ENCODE measurements around the gene TAAR9. TPM values are rescaled to one million over a fixed set of nuclear protein-coding genes. Genes with fewer than 3 reads are reported as not detected.

The TAAR9 gene
- total RNA-seq = not detected

DNA sequence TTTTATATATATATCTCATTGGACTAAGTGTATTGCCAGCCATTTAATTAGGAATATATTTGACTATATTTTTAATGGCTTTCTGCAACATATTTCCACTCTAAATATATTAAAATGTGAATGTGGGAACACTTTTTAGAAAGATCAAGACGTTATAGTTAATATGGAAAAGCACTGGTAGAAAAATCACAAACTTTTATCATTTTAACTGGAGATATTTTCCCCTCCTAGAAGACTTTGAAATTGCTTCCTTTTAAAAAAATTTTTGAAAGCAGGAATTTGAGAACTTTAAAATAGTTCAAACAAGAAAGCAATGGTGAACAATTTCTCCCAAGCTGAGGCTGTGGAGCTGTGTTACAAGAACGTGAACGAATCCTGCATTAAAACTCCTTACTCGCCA lies at the start of gene TAAR9:
Gene TAAR9, plus strand, starts transcription at position 301 of the 400 bp plus-strand sequence. Its CDS starts 13 bp downstream, at position 314.
- Mint-ChIP-seq H3K9me3 (no peaks in the 10 kb centered on the region), H3K27ac (no peak within 1 kb of the TSS), H3K36me3 (peaks cover 0 to 5% of the 10 kb centered on the region in 2 donors)
- DNase-seq (ENCODE audit: low spot score in 2 of 2) (no peak), ATAC-seq (no peak)

GRCh38 chr6:132489376-132489775 lies 48.7 kb upstream of the TAAR9 start:
- ATAC-seq (no peak), DNase-seq (ENCODE audit: low spot score in 2 of 2) (no peak)
- no peak overlapping the region for H3K27ac Mint-ChIP-seq
- H3K9me3 Mint-ChIP-seq = no peaks in the 10 kb centered on the region
- peaks cover 7 to 12% of the 10 kb centered on the region in 2 donors for H3K36me3 Mint-ChIP-seq

DNA sequence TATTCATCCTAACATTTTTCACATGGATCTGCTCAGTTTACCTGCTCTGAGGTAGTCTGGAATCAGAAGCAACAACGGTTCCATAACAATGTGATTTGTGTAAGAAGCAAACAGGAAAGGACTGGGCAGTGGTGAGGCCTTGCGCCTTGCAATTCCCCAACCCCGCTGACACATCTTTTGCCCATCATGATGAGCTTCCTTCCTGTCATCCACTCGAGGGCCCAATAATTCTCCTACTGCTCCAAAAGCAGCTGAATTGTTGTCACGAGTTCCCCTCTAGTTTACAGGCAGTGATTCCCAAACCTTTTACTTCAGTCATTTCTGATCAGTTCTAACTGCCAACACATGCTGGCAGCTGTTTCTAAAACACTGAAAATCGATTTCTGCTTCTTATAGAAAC lies 48.1 kb upstream of the TAAR9 start:
- DNase-seq (ENCODE audit: low spot score in 2 of 2) = no peak
- no peak overlapping the region for H3K27ac Mint-ChIP-seq
- peaks cover 13 to 18% of the 10 kb centered on the region in 2 donors for H3K36me3 Mint-ChIP-seq
- H3K9me3 Mint-ChIP-seq = peaks cover 0 to 3% of the 10 kb centered on the region in 2 donors
- no peak for ATAC-seq

GRCh38 chr6:132490478-132491204 lies 47.4 kb upstream of the TAAR9 start:
- DNase-seq (ENCODE audit: low spot score in 2 of 2) (no peak), ATAC-seq (no peak)
- H3K36me3 Mint-ChIP-seq = peaks cover 14 to 18% of the 10 kb centered on the region in 2 donors
- no peak overlapping the region for H3K27ac Mint-ChIP-seq
- peaks cover 0 to 3% of the 10 kb centered on the region in 2 donors for H3K9me3 Mint-ChIP-seq

GRCh38 chr6:132491303-132491702 lies 46.8 kb upstream of the TAAR9 start:
- DNase-seq (ENCODE audit: low spot score in 2 of 2) (no peak), ATAC-seq (no peak)

DNA sequence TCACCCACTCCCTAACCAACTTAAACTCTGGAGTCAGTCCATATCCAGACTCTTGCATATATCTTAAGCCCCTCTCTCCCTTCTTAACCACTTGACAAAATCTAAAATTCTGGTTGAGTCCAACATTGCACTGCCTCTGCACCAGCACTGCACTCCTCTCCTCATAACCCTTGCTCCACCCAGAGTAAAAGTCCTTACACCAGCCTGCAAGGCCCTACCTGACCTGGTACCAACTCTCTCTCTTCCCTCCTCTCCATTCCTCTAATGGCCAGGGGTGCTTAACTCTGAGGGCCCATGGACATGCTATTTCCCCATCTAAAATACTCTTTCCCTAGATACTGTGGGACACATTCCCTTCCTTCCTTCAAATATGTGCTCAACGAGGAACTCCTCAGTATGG lies 46.2 kb upstream of the TAAR9 start:
- ATAC-seq (no peak), DNase-seq (ENCODE audit: low spot score in 2 of 2) (no peak)
- Mint-ChIP-seq H3K36me3 (peaks cover 14 to 18% of the 10 kb centered on the region in 2 donors), H3K9me3 (peaks cover 0 to 3% of the 10 kb centered on the region in 2 donors), H3K27ac (no peak overlapping the region)

More at GRCh38 chr6:132491303-132491702, 46.8 kb upstream of the TAAR9 start:
- peaks cover 0 to 3% of the 10 kb centered on the region in 2 donors for H3K9me3 Mint-ChIP-seq
- H3K36me3 Mint-ChIP-seq = peaks cover 14 to 18% of the 10 kb centered on the region in 2 donors
- H3K27ac Mint-ChIP-seq = no peak overlapping the region

DNA sequence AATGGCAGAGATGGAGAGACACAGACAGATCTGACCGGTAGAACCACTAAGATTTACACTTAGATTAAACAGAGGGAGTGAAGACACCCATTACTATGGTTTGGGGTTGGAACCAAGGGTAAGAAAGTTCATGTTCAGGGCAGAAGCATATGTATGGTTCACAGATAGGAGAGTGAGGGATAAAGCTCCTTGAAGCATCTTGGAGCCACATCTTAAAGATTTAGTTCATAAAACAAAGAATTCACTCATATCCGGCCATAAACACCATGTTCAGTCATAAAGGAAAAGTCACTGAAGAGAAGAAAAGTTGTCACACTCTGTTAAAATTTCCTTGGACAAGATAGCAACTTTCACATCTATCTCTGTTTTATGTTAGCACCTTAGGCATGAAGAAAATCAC lies 43.1 kb upstream of the TAAR9 start:
- ATAC-seq (peak; percentile 70 to 76), DNase-seq (ENCODE audit: low spot score in 2 of 2) (no peak)
- peaks cover 19 to 31% of the 10 kb centered on the region in 2 donors for H3K36me3 Mint-ChIP-seq
- H3K9me3 Mint-ChIP-seq = peaks cover 0 to 3% of the 10 kb centered on the region in 2 donors
- H3K27ac Mint-ChIP-seq = peak overlapping the region in 1 of 2 donors; percentile 10

- no peak overlapping the region for H3K27ac Mint-ChIP-seq
- no peak for DNase-seq (ENCODE audit: low spot score in 2 of 2)
- H3K36me3 Mint-ChIP-seq = peaks cover 25 to 37% of the 10 kb centered on the region in 2 donors
- H3K9me3 Mint-ChIP-seq = peaks cover 0 to 3% of the 10 kb centered on the region in 2 donors
- peak; percentile 45 to 73 for ATAC-seq
These were observed 42.4 kb upstream of the TAAR9 start for GRCh38 chr6:132495604-132496079.

DNA sequence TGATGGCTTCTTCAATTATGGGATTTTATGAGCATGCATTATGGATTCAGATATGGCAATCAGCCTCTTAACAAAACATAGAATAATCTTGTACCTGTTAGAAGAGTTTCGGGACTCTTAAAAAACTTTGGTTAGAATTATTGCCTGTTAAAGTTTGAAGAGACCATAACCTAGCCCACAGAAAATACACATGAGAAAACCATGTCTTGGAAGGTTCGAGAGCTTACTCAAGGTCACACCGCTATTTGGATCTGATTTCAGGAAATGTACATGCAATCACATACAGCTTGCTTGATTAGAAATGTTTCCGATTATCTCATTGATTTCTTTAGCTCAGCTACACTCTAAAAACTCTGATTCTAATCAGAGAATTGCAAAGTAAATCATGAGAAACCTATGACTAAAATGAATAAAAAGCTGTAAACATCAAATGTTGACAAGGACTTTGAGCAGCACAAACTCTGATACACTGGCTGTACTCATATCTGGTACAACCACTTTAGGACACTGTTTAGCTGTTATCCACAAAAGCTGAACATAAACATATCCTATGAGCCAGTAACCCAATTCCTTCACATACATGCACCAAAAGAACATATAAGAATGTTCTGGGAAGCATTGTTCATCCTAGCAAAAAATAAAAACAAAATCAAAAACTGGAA lies 41.4 kb upstream of the TAAR9 start:
- Mint-ChIP-seq H3K9me3 (peaks cover 0 to 3% of the 10 kb centered on the region in 2 donors), H3K36me3 (peaks cover 30 to 42% of the 10 kb centered on the region in 2 donors), H3K27ac (no peak overlapping the region)
- no peak for DNase-seq (ENCODE audit: low spot score in 2 of 2)
- no peak for ATAC-seq

- H3K36me3 Mint-ChIP-seq = peaks cover 30 to 41% of the 10 kb centered on the region in 2 donors
- ATAC-seq = no peak
- no peak overlapping the region for H3K27ac Mint-ChIP-seq
- H3K9me3 Mint-ChIP-seq = peaks cover 0 to 3% of the 10 kb centered on the region in 2 donors
- no peak for DNase-seq (ENCODE audit: low spot score in 2 of 2)
These were observed 39.4 kb upstream of the TAAR9 start for GRCh38 chr6:132498638-132499037.

DNA sequence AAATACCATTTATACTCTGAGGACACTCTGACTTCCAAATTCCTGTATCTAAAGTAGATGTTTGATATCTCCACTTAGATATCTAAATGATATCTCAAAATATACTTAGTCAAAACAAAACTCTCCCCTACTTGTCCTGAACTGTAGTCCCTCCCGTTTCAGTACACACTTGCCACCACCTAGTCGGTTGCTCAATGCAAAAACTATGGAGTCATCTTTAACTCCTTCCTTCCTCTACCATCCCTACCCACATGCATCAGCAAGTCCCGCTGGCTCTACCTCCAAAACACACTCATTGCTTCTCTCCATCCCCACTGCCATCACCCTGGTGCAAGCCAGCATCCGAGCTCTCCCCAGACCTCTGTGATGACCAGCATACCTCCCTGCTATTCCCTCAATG lies 38.3 kb upstream of the TAAR9 start:
- DNase-seq (ENCODE audit: low spot score in 2 of 2) (no peak), ATAC-seq (no peak)
- peaks cover 23 to 30% of the 10 kb centered on the region in 2 donors for H3K36me3 Mint-ChIP-seq
- H3K27ac Mint-ChIP-seq = no peak overlapping the region
- H3K9me3 Mint-ChIP-seq = peaks cover 0 to 2% of the 10 kb centered on the region in 2 donors

DNA sequence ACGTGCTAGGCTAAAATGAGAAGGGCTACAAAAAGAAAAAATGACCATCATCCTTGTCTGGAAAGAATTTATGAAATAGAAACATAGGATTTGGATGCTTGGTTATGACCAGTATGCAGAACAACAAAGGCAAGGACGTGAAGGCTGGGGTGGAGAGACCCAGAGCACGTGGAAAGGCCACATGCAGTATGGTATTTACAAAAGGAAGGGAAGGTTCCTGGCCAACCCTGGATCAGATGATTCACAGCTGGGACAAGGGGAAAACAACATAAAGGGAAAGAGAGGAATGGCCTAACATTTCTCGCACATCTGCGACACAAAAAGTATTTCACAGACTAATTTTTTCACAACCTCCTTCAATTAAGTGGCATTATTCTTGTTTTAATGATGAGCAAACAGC lies 33.3 kb upstream of the TAAR9 start:
- Mint-ChIP-seq H3K36me3 (peaks cover 25 to 28% of the 10 kb centered on the region in 2 donors), H3K9me3 (no peaks in the 10 kb centered on the region), H3K27ac (no peak overlapping the region)
- DNase-seq (ENCODE audit: low spot score in 2 of 2) = no peak
- no peak for ATAC-seq

GRCh38 chr6:132505158-132505557 lies 32.9 kb upstream of the TAAR9 start:
- no peak for DNase-seq (ENCODE audit: low spot score in 2 of 2)
- H3K27ac Mint-ChIP-seq = no peak overlapping the region
- H3K9me3 Mint-ChIP-seq = no peaks in the 10 kb centered on the region
- ATAC-seq = no peak
- peaks cover 21 to 24% of the 10 kb centered on the region in 2 donors for H3K36me3 Mint-ChIP-seq

DNA sequence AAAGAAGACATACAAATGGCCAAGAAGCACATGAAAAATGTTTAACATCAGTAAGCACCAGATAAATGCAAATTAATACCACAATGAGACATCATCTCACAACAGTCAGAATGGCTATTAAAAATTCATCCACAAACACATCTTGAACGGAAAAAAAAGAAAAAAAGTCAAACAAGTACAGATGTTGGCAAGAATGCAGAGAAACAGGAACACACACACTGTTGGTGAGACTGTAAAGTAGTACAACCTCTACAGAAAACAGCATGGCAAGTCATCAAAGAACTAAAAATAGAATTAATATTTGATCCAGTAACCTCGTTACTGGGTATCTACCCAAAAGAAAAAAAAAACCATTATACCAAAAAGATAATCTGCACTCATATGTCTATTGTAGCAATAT lies 31.6 kb upstream of the TAAR9 start:
- Mint-ChIP-seq H3K9me3 (no peaks in the 10 kb centered on the region), H3K36me3 (peaks cover 14 to 17% of the 10 kb centered on the region in 2 donors), H3K27ac (no peak overlapping the region)
- ATAC-seq (no peak), DNase-seq (ENCODE audit: low spot score in 2 of 2) (no peak)

DNA sequence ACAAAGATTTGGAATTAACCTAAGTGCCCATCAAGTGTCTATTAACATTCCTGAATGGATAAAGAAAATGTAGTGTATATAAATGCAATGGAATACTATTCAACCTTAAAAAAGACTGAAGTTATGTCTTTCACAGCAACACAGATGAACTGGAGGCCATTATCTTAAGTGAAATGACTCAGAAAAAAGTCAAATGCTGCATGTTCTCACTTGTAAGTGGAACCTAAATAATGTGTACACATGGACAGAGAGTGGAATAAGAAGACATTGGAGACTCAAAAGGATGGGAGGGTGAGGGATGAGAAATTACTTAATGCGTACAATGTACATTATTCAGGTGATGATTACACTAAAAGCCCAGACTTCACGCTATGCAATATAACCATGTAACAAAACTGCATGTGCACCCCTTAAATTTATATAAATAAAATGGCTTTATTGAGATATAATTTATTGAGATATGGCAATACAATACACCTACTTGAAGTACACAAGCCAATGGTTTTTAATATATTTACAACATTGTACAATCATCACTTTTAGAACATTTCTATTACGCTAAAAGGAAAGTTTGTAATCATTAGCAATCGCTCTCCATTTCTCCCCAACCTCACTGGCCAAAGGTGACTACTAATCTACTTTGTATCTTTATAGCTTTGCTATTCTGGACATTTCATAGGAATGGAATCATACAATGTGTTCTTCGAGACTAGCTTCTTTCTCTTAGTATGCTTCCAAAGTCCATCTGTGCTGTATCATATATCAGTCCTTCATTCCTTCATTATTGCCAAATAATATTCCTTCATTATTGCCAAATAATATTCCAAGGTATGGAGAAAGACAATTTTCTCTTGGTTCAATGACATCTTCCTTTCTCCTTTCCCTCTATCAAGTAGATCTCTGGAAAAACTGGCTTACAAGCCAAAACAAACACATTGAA lies 30.9 kb upstream of the TAAR9 start:
- no peaks in the 10 kb centered on the region for H3K9me3 Mint-ChIP-seq
- ATAC-seq (no peak), DNase-seq (ENCODE audit: low spot score in 2 of 2) (no peak)
- H3K27ac Mint-ChIP-seq = no peak overlapping the region
- H3K36me3 Mint-ChIP-seq = peaks cover 8 to 11% of the 10 kb centered on the region in 2 donors

GRCh38 chr6:132511210-132511830 lies 26.8 kb upstream of the TAAR9 start:
- H3K27ac Mint-ChIP-seq = no peak overlapping the region
- no peak for ATAC-seq
- peaks cover 8 to 11% of the 10 kb centered on the region in 2 donors for H3K36me3 Mint-ChIP-seq
- DNase-seq (ENCODE audit: low spot score in 2 of 2) = no peak
- no peaks in the 10 kb centered on the region for H3K9me3 Mint-ChIP-seq
